Ishikawa (cell line): ENCODE data around the gene PHLDA2.

ENCODE experiments used
- EP300 ChIP-seq: IDR thresholded peaks from 2 replicates; pipeline ENCODE4 v1.6.1; 2012; ENCODE audit warnings: borderline replicate concordance
- RAD21 ChIP-seq: IDR thresholded peaks from 2 replicates; pipeline ENCODE4 v1.6.1; 2012; ENCODE audit warnings: low read depth

GRCh38 chr11:2934021-2934550 lies 4.9 kb upstream of the PHLDA2 start:
- no peak for TF ChIP-seq RAD21
- no peak for TF ChIP-seq EP300
